Natural killer cell (primary cell): ENCODE data around the gene CTDSP1. TPM values are rescaled to one million over a fixed set of nuclear protein-coding genes. Genes with fewer than 3 reads are reported as not detected.

Experiments used
- ATAC-seq, 3 donors: fragments of 150-1000 bp in 2 of 3; fragments of 200-7000 bp in 1 of 3; cut with Tn5 transposase; 1 replicate in 1 of 3; 2 replicates in 2 of 3; pipeline ENCODE4 v1.10.0; 2021; ENCODE audit warnings: mild to moderate bottlenecking in 2 of 3, moderate library complexity in 2 of 3
- DNase-seq, 2 donors: peaks; one replicate each; pipeline versions ENCODE4 v3.0.0 to v3.0.0-alpha.2; 2013 to 2021; ENCODE audit warnings: mixed read lengths in 1 of 2
- H3K27ac ChIP-seq: one replicate; pipeline ENCODE4 v1.5.1; 2013; ENCODE audit warnings: mild to moderate bottlenecking, low read length
- H3K27me3 ChIP-seq: one replicate; pipeline ENCODE4 v1.6.1; 2013; ENCODE audit warnings: low read length; ENCODE audit not compliant: control insufficient read depth, insufficient read depth
- H3K36me3 ChIP-seq: one replicate; pipeline ENCODE4 v1.6.1; 2013; ENCODE audit warnings: low read length; ENCODE audit not compliant: control insufficient read depth, insufficient read depth
- H3K4me1 ChIP-seq: one replicate; pipeline ENCODE4 v1.6.1; 2013; ENCODE audit warnings: low read length; ENCODE audit not compliant: control insufficient read depth, insufficient read depth
- H3K4me3 ChIP-seq: one replicate; pipeline ENCODE4 v1.5.1; 2013; ENCODE audit warnings: low read length
- H3K9me3 ChIP-seq: one replicate; pipeline ENCODE4 v1.6.1; 2013; ENCODE audit warnings: low read length; ENCODE audit not compliant: control insufficient read depth, insufficient read depth
- H3K27ac Mint-ChIP-seq, 2 donors: one replicate each; pipeline ENCODE4 v1.8.0; 2022; ENCODE audit warnings: mild to moderate bottlenecking in 2 of 2, mixed read lengths in 2 of 2, moderate library complexity in 1 of 2
- H3K27me3 Mint-ChIP-seq, 2 donors: one replicate each; pipeline ENCODE4 v1.8.0; 2022; ENCODE audit warnings: low read depth in 2 of 2, mixed read lengths in 2 of 2
- H3K36me3 Mint-ChIP-seq: one replicate; pipeline ENCODE4 v1.8.0; 2022; ENCODE audit warnings: mixed read lengths
- H3K4me1 Mint-ChIP-seq, 2 donors: one replicate each; pipeline ENCODE4 v1.8.0; 2022; ENCODE audit warnings: mixed read lengths in 2 of 2
- H3K4me3 Mint-ChIP-seq: one replicate; pipeline ENCODE4 v1.8.0; 2022; ENCODE audit warnings: mild to moderate bottlenecking, moderate library complexity, mixed read lengths
- H3K9me3 Mint-ChIP-seq, 2 donors: one replicate each; pipeline ENCODE4 v1.8.0; 2022; ENCODE audit warnings: mixed read lengths in 2 of 2
- WGBS: methylation state at CpG from one replicate; pipeline ENCODE4 v1.1.7; 2013; ENCODE audit warnings: missing lambda C conversion rate; ENCODE audit not compliant: insufficient coverage; 5-methylcytosine and 5-hydroxymethylcytosine counted together
- intact Hi-C: fragments of 100-400 bp; cut with micrococcal nuclease; formaldehyde crosslinking; loops from one replicate; pipeline ENCODE4 v1.14.2; 2022
- total RNA-seq, 4 donors: library from RNA; stranded (reverse); fragments of 120-200 nt in 1 of 4; gene quantifications; one replicate each; pipeline versions ENCODE4 v1.2.3 to v1.2.4, GENCODE V29; 2013 to 2022
- TF ChIP-seq, protein P1 (sequence below): fragments of 200-600 bp; IDR thresholded peaks from one replicate; pipeline ENCODE4 v1.8.0; 2022; ENCODE audit warnings: antibody characterized with exemption

Gene CTDSP1
- total RNA-seq, 3 donors from 2014 or later (not counting 1 experiment from before 2014, with no cell fraction given), result 223 to 273 (median 228) TPM

DNA sequence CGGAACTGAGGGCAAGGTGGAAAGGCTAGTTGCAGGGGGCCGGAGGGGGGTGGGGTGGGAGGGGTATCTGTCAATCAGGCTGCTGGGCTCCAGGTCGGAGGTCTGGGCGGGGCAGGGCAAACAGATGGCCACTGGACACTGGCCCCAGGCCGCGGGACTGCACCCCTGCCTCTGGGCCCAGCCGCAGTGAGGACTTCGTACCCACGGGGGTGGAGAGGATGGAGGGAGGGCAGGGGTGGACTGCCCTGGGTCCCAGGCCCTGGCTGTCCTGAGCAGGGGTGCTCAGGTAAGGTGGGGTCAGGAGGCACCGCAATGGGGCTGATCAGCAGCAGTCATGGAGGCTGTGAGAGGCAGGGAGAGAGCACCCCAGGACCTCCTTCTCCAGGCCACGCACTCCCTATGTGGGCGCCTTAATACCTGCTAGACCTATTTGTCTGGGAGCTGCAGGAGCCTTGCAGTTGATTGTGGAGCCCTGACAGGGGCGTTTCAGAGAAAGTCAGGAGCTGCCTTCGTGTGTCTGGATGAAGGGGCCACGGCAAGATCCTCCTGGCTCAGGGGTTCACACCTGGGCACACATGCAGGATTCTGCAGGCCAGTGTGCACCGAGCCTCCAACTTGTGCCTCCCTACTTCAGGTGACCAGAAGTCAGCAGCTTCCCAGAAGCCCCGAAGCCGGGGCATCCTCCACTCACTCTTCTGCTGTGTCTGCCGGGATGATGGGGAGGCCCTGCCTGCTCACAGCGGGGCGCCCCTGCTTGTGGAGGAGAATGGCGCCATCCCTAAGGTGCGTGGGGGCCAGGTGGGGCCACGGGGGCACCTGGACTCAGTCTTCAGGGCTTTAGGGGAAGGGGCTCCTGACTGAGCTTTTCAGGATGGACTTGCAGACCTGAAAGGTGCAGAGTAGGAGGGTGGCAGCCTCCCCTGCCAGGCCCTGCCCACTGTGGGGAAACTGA, 1.5 kb downstream of the CTDSP1 start:
- Mint-ChIP-seq H3K4me3 (peak overlapping the region; percentile 95), H3K27me3 (no peaks in the 10 kb centered on the region), H3K27ac (peak overlapping the region; percentile 98), H3K36me3 (no peaks in the 10 kb centered on the region), H3K4me1 (peaks cover 52 to 76% of the 10 kb centered on the region in 2 donors), H3K9me3 (no peaks in the 10 kb centered on the region)
- H3K27me3 ChIP-seq, result no peaks in the 10 kb centered on the region
- peak overlapping the region; percentile 21 for H3K27ac ChIP-seq
- TF ChIP-seq, protein P1, sequence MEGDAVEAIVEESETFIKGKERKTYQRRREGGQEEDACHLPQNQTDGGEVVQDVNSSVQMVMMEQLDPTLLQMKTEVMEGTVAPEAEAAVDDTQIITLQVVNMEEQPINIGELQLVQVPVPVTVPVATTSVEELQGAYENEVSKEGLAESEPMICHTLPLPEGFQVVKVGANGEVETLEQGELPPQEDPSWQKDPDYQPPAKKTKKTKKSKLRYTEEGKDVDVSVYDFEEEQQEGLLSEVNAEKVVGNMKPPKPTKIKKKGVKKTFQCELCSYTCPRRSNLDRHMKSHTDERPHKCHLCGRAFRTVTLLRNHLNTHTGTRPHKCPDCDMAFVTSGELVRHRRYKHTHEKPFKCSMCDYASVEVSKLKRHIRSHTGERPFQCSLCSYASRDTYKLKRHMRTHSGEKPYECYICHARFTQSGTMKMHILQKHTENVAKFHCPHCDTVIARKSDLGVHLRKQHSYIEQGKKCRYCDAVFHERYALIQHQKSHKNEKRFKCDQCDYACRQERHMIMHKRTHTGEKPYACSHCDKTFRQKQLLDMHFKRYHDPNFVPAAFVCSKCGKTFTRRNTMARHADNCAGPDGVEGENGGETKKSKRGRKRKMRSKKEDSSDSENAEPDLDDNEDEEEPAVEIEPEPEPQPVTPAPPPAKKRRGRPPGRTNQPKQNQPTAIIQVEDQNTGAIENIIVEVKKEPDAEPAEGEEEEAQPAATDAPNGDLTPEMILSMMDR, result no peak
- DNase-seq (peak in 1 of 2 donors; percentile 29), ATAC-seq (no peak)
- 37% methylated on average over 22 of the region's 24 CpGs for WGBS
- H3K4me1 ChIP-seq, result peaks cover 81% of the 10 kb centered on the region
- H3K4me3 ChIP-seq, result peak overlapping the region; percentile 92
- H3K36me3 ChIP-seq, result peaks cover 42% of the 10 kb centered on the region
- intact Hi-C loops, result no loop called here
- no peaks in the 10 kb centered on the region for H3K9me3 ChIP-seq

DNA sequence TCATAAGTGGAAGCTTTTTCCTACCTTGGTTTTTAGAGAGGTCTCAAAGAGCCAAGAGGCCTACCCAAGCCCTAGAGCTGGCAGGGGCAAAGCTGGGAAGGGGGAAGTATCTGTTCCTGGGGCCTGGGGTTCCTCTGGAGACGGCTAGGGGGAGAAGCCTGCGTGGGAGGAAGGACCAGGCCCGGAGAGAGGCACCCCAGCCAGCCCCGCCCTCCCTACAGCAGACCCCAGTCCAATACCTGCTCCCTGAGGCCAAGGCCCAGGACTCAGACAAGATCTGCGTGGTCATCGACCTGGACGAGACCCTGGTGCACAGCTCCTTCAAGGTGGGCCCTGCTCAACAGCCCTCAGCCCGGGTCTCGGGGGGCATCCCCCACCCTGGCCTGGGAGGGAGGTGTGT, 2.2 kb downstream of the CTDSP1 start:
- DNase-seq (no peak), ATAC-seq (no peak)
- H3K27ac ChIP-seq, result peak overlapping the region; percentile 21
- Mint-ChIP-seq H3K36me3 (no peaks in the 10 kb centered on the region), H3K27me3 (no peaks in the 10 kb centered on the region), H3K4me3 (peak overlapping the region; percentile 95), H3K9me3 (no peaks in the 10 kb centered on the region), H3K4me1 (peaks cover 49 to 75% of the 10 kb centered on the region in 2 donors), H3K27ac (peak overlapping the region; percentile 98)
- H3K4me3 ChIP-seq, result peak overlapping the region; percentile 92
- no peaks in the 10 kb centered on the region for H3K9me3 ChIP-seq
- peaks cover 42% of the 10 kb centered on the region for H3K36me3 ChIP-seq
- 73% methylated on average over 9 of the region's 9 CpGs for WGBS
- intact Hi-C loops, result no loop called here
- TF ChIP-seq, protein P1, result no peak
- H3K27me3 ChIP-seq, result no peaks in the 10 kb centered on the region
- peaks cover 79% of the 10 kb centered on the region for H3K4me1 ChIP-seq

- H3K27ac Mint-ChIP-seq, result peak overlapping the region; percentile 98
- no peaks in the 10 kb centered on the region for H3K9me3 Mint-ChIP-seq
- DNase-seq, result no peak
Measured at GRCh38 chr2:218402491-218402901, 2.8 kb downstream of the CTDSP1 start.

More at GRCh38 chr2:218402491-218402901, 2.8 kb downstream of the CTDSP1 start:
- no peaks in the 10 kb centered on the region for H3K27me3 Mint-ChIP-seq
- ATAC-seq, result no peak
- WGBS, result 93% methylated on average over 8 of the region's 8 CpGs
- H3K4me1 ChIP-seq, result peaks cover 79% of the 10 kb centered on the region
- H3K27me3 ChIP-seq, result no peaks in the 10 kb centered on the region
- no peaks in the 10 kb centered on the region for H3K9me3 ChIP-seq
- TF ChIP-seq, protein P1, result no peak
- H3K4me3 ChIP-seq, result no peak overlapping the region
- peaks cover 49 to 75% of the 10 kb centered on the region in 2 donors for H3K4me1 Mint-ChIP-seq
- peaks cover 42% of the 10 kb centered on the region for H3K36me3 ChIP-seq
- no peaks in the 10 kb centered on the region for H3K36me3 Mint-ChIP-seq
- H3K4me3 Mint-ChIP-seq, result no peak overlapping the region
- intact Hi-C loops, result no loop called here
- H3K27ac ChIP-seq, result no peak overlapping the region
